Fibroblast of skin of right biceps (primary cell): Measurements from ENCODE around the gene SLC2A2.
"Not testable (repeated sequence)": the region's sequence is repeated elsewhere in the genome, so short reads cannot be mapped to it uniquely, and the experiment has no call there.

Experiments
- DNase-seq: peaks from one replicate; pipeline ENCODE4 v3.0.0-alpha.2; 2013

The SLC2A2 gene

GRCh38 chr3:170982733-170983132, 43.8 kb downstream of the SLC2A2 start:
- no peak for DNase-seq

GRCh38 chr3:170980399-170980798, 46.1 kb downstream of the SLC2A2 start:
- no peak for DNase-seq

- peak; percentile 75 for DNase-seq
Measured at GRCh38 chr3:170977949-170978745, 48.4 kb downstream of the SLC2A2 start.

- peak; percentile 65 for DNase-seq
Measured at GRCh38 chr3:170976190-170976519, 50.4 kb downstream of the SLC2A2 start.

GRCh38 chr3:170975283-170976189, 51.0 kb downstream of the SLC2A2 start:
- DNase-seq, result no peak

- no peak for DNase-seq
Measured at GRCh38 chr3:170974872-170975271, 51.6 kb downstream of the SLC2A2 start.

GRCh38 chr3:170972917-170973316, 53.6 kb downstream of the SLC2A2 start:
- DNase-seq, result not testable (repeated sequence)

GRCh38 chr3:170967126-170967525, 59.4 kb downstream of the SLC2A2 start:
- DNase-seq, result no peak

- no peak for DNase-seq
Measured at GRCh38 chr3:170966495-170966894, 60.0 kb downstream of the SLC2A2 start.

- no peak for DNase-seq
Measured at GRCh38 chr3:170962411-170962810, 64.1 kb downstream of the SLC2A2 start.

- DNase-seq, result peak; percentile 56
Measured at GRCh38 chr3:170961616-170962400, 64.7 kb downstream of the SLC2A2 start.

GRCh38 chr3:170959457-170959856, 67.1 kb downstream of the SLC2A2 start:
- no peak for DNase-seq

- DNase-seq, result no peak
Measured at GRCh38 chr3:170956647-170957046, 69.9 kb downstream of the SLC2A2 start.

- DNase-seq, result no peak
Measured at GRCh38 chr3:170953736-170954135, 72.8 kb downstream of the SLC2A2 start.

- no peak for DNase-seq
Measured at GRCh38 chr3:170953229-170953628, 73.3 kb downstream of the SLC2A2 start.

- no peak for DNase-seq
Measured at GRCh38 chr3:170949211-170949610, 77.3 kb downstream of the SLC2A2 start.

- no peak for DNase-seq
Measured at GRCh38 chr3:170947018-170947769, 79.3 kb downstream of the SLC2A2 start.
